GM03348 (cell line): ENCODE data around the gene PHF8.

Experiments used
- DNase-seq: peaks from one replicate; pipeline ENCODE4 v3.0.0; 2012; ENCODE audit warnings: low spot score

The PHF8 gene

DNA sequence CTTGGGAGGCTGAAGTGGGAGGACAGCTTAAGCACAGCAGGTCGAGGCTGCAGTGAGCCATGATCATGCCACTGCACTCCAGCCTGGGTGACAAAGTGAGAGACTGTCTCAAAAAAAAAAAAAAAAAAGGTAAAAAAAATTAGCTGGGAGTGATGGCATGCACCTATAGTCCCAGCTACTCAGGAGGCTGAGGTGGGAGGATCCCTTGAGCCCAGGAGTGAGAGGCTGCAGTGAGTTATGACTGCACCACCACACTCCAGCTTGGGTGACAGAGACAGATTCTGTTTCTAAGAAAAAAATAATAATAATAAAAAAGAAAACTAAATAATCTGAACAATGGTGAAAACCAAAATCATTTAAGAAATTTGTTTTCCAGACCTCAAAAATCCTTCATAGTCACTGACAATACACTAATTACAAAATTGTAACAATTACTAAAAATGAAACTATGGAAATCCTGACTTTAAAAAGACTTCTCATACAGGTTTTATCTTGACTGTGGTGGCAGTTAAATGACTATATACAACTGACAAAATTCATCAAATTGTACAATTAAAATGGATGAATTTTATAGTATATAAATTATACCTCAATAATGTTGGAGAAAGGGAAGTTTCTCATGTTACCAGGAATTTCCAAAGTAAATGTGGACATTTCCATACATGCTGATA, 31.3 kb downstream of the PHF8 start:
- DNase-seq, result no peak

DNA sequence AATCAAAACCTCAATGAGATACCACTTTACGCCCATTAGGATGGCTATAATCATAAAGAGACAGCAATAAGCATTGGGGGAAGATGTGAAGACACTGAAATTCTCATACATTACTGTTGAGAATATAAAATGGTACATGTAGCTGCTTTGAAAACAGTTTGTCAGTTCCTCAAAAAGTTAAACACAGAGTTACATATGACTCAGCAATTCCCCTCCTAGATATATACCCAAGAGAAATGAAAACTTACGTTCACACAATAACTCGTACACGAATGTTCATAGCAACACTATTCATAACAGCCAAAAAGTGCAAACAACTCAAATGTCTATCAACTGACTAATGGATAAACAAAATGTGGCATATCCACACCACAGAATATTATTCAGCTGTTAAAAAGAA, 36.6 kb downstream of the PHF8 start:
- DNase-seq, result no peak

DNA sequence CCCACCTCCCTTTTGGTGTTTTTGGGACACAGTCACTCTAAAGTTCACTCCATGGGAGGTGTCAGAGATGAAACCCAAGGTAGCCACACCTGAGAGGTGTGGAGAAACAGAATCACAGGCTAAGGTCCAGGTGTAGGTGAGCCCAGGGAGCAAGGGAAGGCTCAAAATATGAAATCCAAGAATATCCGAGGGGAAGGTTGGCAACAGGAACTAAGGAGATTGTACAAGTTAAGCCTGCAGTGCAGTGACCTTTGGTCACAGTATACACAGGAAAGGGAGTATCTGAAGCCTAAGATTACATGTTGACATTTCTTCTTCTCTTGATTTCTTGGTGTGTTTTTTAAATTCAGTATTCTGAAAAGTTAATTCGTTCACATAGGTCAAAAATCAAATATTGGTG, 46.5 kb downstream of the PHF8 start:
- DNase-seq, result no peak

DNA sequence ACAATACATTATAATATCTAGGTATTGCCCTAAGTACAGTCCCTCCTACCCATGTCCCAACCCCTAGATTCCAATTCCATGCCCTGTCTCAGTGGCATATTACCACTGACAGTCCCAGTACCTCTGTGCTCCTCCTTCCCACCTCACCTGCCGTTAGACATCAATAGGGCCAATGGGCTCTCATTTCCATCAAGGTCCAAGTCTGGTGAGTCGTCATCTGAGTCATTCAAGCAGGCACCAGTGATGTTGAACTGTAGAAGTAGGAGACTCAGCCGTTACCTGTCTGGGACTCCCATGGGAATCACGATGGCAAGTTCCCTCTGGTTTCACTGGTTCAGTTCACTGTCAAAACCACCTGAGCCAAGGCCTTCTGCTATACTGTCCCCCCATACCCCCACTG, 51.7 kb downstream of the PHF8 start:
- DNase-seq, result no peak

DNA sequence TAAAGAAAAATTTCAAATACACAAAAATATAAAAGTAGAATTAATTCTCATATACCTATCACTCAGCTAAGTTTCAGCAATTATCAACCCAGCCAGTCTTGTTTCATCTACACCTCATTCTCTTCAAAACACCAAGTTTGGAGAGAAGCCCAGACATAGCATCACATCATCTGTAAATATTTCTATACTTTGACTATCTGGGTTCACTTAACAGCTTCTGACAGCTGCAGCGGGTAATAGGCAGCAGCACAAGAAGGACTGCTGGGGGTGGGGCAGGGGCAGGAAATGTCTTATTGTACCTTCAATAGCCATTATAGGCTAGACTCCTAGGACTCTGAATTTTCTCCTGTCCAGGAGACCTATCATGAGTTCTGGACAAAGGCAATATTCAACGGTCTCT, 54.1 kb downstream of the PHF8 start:
- DNase-seq, result no peak

DNA sequence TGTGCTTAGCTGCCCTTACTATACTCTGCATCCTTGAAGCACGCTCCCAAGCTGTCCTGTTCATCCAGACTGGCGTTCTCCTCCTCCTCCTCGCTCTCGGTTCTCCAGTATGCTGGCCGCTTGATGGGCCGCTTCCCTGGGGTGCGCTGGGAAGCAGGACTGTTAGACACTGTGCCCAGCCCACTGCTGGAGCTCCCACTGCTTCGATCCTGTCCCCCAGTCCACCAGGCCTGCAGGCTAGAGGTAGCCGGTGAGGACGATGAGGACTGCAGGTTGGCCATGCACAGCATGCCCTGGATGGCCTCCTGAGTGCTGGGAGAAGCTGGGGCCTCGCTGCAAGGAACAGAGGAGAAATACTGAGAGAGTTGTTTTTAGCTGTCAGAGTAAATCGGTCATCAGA, 59.4 kb downstream of the PHF8 start:
- no peak for DNase-seq

DNA sequence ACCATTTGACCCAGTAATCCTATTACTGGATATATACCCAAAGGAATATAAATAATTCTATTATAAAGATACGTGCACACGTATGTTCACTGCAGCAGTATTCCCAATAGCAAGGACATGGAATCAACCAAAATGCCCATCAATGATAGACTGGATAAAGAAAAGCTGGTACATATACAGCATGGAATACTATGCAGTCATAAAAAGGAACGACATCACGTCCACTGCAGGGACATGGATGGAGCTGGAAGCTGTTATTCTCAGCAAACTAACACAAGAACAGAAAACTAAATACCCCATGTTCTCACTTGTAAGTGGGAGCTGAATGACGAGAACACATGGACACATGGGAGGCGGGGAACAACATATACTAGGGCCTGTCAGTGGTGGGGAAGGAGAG, 69.7 kb downstream of the PHF8 start:
- DNase-seq, result no peak

DNA sequence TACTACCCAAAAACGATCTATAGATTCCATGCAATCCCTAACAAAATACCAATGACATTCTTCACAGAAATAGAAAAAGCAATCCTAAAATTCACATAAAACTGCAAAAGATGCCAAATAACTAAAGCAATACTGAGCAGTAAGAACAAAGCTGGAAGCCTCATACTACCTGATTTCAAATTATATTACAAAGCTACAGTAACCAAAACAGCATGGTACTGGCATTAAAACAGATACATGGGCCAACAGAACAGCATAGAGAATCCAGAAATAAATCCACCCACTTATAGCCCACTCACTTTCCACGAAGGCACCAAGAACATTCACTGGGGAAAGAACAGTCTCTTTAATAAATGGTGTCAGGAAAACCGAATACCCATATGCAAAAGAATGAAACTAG, 74.7 kb downstream of the PHF8 start:
- no peak for DNase-seq

DNA sequence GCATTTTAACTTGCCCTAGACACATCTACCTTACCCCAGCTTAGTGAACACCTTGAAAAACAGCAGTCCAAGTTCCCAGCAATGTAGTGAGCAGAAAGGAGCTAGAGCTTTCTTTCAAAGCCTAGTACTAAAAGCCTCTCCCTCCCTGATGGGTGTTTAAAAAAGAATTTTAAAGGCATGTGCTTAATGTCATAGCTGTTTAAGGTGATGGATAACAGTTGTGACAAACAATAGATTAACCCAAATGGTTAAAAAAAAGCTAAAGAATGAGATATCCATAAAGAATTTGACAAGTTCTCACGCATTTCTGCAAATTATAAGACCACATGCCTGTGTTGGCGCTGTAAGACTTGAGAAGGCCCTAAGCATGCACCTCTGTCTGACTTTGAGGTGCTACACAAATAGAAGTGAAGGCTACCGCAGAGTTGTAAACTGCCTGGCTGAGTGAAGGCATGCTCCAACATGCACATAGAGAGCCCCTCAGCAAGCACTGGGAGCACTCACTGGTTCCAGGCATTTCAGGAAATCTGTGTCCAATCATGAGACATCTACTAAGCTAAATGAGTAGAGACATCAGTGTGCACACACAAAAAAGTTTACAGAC, 94.0 kb downstream of the PHF8 start:
- no peak for DNase-seq

DNA sequence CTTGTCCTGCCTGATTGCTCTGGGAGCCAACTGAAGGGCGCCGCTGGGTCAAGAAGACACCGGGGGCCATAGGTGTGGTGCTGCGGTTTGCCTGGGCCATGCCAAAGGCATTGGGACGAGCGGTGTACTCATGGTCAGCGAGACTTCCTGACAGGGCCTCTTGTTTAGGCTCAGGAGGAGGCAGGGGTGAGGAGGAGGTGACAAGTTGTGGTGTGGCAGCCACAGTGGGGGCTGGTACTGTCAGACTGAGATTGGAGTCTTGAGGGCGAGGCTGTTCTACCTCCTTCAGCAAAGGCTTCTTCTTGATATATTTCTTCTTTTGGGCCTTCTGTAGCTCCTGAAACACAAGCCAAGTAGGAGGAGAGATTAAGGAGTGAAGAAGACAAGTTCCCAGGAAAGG, 104.1 kb downstream of the PHF8 start:
- no peak for DNase-seq

DNA sequence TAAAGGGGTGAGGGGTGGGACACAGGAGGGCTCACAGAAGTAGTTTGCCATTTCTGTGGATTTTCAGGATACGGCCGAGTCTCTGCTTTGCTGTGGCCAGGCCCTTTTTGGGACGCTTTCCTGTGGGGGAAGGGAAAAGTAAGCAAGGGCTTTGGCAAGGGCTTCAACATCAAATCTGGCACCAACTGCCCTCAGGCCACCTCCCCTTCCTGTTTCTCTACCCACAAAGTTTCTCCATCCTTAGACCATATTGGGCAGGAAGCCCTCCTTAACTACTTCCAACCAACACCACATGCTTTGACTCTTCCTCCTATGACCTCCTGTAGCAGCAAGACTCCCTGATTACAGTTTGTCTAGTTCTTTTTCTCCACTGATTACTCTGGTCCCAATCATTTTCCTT, 105.1 kb downstream of the PHF8 start:
- DNase-seq, result no peak

DNA sequence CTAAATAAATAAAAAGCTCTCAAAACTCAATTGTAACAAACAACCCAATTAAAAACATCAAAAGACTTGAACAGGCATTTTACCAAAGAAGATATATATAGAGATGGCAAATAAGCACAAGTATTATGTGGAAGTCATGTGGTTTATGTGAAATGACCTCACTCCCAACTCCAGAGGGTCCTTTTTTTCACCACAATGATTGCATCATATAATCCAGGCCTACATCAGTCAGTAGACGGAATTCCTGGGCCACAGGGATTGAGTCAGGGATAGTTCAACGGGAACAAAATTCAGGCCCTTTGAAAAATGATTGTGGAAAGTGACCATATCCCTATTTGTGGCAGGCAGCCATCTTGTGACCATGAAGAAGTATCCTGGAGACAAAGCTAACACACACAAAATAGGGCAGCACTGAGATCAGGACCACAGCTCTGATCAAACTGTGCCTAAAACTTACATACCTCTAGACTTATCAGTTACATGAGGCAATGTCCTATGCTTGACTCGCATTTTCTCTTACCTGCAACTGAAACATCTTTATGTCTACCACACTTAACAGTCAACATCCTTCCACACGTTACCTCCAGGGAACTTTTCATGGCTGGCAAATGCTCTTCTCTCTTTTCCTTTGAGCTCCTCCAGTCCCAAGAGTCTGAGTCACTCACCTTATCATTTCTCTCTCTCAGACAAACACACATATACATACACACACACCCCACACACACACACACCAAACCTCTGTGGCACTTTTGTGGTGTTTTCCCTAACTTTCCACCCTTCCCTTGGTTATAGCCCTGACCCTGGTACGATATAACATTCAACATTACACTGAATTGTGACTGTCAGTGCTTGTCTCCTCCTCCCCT, 113.5 kb downstream of the PHF8 start:
- DNase-seq, result no peak

DNA sequence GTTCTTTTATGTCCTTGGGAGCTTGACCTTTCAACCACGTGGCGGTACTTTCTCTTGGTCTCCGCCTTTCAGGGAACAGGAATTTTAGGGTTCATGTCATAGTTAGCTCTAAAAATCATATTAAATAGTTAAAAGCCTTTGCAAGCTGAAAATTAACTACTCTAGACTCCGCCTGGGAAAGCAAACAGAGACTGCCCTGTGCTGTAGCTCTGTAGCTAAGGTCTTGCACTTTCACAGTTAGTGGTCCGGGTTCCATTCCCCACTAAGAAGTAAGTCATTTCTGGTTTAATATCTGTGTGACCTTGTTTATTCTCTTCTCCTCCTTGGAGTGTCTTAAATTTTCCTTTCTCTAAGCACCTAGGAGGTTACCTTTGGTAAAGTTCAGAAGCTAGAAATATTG, 118.2 kb downstream of the PHF8 start:
- no peak for DNase-seq

DNA sequence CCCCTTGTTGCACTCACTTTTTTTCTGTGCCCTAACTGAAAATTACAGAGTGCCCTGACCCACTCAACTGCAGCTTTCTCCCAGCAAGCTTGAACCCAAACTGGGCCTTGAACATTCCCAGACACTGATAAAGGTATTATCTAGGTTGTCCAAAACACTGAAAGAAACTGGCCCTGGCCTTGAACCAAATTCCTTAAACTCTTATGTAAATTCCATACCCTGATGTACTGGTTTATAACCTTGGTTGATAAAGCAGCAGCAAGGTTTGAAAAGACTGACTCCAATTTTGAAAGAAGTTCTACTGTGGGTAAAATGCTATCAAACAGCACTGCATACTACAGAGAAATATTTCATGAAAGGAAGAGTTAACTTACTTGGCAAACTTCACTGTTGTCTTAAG, 125.6 kb downstream of the PHF8 start:
- no peak for DNase-seq

DNA sequence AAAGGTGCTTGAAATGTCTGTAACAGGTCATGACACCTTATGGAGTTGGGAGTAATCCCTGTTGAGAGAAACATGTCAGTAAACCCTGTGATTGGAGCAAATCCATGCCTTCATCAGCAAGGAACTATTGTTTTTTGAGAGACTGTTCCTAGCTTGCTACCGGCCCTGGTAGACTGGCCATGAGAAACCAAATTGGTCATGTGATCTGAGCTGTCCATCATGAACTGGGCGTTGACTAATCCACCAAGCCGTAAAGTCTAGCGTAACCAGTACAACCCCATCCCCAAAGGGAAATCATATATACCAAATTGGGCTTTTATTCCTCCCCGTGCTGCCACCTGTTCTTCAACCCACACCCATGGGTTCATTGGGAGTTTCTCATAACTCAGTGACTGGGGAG, 143.7 kb downstream of the PHF8 start:
- DNase-seq, result no peak

DNA sequence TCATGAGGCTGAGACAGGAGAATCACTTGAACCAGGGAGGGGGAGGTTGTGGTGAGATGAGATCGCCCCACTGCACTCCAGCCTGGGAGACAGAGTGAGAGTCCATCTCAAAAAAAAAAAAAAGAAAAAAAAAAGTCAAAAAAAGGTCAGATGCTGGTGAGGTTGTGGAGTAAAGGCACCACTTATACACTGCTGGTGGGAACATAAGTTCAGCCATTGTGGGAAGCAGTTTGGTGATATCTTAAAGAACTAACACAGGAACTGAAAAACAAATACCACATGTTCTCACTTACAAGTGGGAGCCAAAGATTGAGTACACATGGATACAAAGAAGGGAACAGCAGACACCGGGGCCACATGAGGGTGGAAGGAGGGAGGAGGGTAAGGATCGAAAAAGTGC, 149.0 kb downstream of the PHF8 start:
- DNase-seq, result no peak
